ENCODE measurements around the gene CNR2.
"Not testable (repeated sequence)": the region's sequence is repeated elsewhere in the genome, so short reads cannot be mapped to it uniquely, and the experiment has no call there.

Gene CNR2

DNA sequence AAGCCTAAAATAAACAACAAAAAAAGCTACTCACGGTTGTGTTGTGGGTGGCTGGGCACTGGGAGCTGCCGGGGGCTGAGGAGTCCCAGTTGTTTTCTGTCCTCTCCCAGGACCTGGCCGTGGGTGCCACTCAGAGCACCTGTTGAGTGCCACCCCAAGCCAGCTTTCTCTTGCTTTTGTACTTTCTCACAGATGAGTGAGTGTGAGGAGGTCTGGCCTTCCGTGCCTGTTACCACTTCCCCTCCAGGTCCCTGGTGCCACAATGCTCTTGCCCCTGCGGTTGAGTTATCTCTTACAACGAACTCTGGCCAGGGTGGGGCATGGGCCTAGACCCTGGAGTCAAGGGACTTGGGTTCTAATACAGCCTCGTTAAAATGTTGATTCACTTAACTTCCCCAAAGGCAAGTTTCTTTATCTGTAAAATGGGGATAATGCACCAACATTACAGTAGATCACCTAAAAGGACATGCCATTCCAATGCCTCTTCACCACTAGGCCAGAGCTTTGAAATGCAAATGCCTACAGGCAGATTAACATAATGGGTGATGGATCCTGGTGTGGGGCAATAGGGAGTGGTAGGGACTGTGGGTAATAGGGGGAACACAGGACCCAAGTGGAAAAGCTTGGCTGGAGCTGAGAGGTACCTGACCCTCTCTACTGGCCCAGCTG lies at the start of gene CNR2:
CNR2 (minus strand) TSS at position 151 of the 669 bp plus-strand sequence. CDS start 37,745 bp downstream, outside the sequence.
- in situ Hi-C loops (cut with HindIII; ENCODE audit: low sequenced_read_pairs) = no loop called here

- in situ Hi-C loops (cut with HindIII; ENCODE audit: low sequenced_read_pairs) = loop anchor here (10.0 kb wide), 1 partner anchor 104 kb away; no protein-coding TSS in a partner anchor
Observed at GRCh38 chr1:23960291-23961020, 47.3 kb upstream of the CNR2 start.

DNA sequence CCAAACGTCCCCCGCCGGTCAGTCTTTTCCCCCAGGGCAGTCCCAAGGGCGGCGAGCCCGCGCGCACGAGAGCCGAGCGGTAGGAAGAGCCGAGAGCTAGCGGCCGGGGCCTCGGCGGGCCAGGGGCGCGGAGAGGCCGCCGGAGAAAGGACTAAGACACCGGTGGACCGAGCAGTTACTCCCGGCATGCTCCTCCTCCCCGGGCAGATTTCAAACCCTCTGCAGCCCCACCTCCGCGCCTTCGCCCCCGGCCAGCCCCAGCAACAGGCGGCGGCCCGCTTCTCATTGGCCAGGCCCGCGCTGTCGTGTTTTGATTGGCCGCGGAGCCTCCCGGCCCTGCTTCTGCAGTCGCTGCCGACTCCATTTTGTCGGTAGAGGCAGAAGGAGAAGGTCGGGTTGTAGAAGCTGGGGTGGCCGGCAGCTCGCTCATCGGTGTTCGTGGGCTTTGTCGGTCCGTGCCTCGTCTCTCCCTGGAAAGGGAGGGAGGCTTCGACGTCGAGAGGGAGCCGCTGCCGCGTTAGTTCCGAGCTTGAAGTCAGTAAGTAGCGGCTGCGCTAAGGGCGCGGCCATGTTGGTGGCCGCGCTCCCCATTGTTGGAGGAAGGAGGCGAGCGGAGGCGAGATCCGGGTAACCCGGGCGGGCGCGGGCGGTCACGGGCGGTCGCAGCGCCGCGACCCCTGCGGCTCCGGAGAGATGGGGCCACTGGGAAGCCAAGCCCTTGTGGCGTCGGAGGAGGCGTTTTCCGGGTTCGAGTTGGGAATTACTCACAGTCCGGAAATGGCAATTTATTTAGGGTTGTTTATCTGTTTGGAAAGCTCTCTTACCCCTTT lies 46.5 kb upstream of the CNR2 start, which contains the start of gene PNRC2:
PNRC2 (plus strand) TSS at position 368 of the 830 bp plus-strand sequence. CDS start 1,630 bp downstream, outside the sequence.
- in situ Hi-C loops (cut with HindIII; ENCODE audit: low sequenced_read_pairs) = loop anchor here (10.0 kb wide), 1 partner anchor 105 kb away; no protein-coding TSS in a partner anchor

DNA sequence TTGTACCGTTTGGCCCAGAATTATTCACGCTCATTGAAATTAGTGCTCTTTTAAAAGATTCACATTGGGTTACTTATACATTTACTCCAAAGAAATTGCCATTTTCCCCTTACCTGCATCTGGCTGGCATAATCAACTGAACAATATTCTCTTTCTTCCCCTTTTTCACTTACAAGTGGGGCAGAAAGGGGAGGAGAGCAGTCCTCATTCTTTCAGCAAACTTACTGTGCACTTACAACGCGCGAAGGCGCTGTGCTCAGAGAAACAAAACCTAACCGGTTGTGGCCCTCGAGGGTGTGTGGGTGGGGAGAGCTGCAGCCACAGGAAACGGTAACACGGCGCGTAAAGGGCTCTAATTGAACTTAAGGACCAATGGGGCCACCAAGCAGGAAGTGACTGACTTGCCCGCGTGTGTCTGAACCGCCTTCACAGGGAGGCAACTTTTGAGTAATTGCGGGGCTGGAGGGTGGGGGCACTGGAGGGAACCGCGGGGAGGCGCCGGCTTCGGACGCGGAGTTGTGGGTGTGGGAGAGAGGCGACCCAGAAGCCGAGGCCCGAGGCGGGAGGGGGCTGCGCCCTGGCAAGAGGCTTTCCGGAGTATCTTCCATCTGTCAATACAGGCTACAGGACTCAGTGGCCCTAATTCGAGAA lies 45.8 kb upstream of the CNR2 start:
- in situ Hi-C loops (cut with HindIII; ENCODE audit: low sequenced_read_pairs) = no loop called here

GRCh38 chr1:23958040-23958809 lies 45.1 kb upstream of the CNR2 start:
- in situ Hi-C loops (cut with HindIII; ENCODE audit: low sequenced_read_pairs) = not testable (repeated sequence)

DNA sequence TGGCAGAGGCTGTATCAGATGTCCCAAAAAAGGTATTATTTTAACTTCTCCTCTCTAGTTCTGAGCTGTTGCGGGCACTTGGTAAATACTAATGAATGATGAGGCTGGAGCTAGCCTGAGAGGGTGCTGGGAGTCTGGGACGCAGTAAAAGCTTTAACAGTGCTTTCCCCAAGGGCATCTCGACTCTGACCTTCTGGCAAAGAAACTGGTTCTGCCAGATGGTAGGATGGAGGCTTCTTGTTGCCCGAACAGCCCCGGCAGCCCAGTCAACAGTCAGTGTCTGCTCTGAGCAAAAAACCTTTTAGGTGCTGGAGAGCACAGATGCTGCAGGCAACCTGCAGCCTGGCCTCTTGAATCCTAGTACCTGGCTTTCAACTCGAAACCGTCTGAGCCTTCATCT lies 43.9 kb upstream of the CNR2 start:
- in situ Hi-C loops (cut with HindIII; ENCODE audit: low sequenced_read_pairs) = no loop called here

- in situ Hi-C loops (cut with HindIII; ENCODE audit: low sequenced_read_pairs) = no loop called here
Observed at GRCh38 chr1:23953020-23953419, 39.9 kb upstream of the CNR2 start.

DNA sequence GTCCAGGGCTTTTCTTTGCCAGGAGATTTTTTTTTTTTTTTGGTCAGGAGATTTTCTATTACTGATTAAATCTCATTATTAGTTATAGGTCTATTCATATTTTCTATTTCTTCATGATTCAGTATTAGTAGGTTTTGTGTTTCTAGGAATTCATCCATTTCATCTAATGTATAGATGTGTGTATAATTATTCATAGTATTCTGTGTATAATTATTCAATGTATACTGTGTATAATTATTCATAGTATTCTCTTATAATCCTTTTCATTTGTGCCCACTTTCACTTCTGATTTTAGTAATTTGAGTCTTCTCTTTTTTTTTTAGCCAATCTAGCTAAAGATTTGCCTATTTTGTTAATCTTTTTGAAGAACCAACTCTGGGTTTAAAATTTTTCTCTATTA lies 34.2 kb upstream of the CNR2 start:
- in situ Hi-C loops (cut with HindIII; ENCODE audit: low sequenced_read_pairs) = no loop called here

GRCh38 chr1:23936481-23937176 lies 23.5 kb upstream of the CNR2 start:
- in situ Hi-C loops (cut with HindIII; ENCODE audit: low sequenced_read_pairs) = no loop called here

DNA sequence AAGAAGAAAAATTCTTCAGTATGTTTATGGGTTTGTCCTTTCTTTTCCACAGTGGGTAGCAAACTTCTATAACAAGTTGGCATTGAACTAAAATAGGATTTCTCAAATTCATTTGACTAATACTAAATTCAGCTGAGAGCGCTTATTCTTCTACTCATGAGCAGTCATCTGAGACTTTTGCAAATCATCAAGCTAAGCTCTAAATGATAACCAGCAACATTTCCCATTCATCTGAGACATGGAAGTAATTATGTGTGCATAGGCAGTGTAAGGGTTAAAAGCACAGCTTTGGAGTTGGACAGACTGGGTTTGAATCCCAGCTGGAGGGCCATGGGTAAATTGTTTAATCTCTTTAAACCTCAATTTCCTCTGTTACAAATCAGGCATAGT lies 18.3 kb upstream of the CNR2 start:
- in situ Hi-C loops (cut with HindIII; ENCODE audit: low sequenced_read_pairs) = no loop called here

DNA sequence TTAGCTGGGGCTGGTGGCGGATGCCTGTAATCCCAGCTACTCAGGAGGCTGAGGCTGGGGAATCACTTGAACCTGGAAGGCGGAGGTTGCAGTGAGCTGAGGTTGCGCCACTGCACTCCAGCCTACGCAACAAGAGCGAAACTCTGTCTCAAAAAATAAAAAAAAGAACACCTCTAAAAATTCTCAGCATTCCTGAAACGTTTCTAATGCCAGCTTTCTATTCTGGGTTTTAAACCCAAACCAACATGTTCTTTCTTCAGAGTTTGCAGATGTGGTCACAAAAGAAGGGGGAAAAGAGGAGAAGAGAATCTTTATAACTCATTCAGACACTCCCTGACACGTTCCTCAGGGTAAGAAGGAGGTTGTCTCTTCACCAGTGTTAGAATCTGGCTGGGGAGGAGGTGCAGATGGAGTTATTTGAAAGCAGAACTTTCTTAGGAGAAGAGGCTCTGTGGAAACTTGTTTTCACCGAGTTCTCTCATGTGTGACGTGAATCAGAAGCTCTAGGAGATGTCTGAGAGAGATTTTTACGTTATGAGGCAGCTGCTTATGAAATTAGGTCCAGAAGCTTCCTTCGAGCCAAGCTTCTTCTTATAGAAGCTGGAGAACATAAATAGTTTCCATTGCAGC lies 17.8 kb upstream of the CNR2 start:
- in situ Hi-C loops (cut with HindIII; ENCODE audit: low sequenced_read_pairs) = no loop called here

DNA sequence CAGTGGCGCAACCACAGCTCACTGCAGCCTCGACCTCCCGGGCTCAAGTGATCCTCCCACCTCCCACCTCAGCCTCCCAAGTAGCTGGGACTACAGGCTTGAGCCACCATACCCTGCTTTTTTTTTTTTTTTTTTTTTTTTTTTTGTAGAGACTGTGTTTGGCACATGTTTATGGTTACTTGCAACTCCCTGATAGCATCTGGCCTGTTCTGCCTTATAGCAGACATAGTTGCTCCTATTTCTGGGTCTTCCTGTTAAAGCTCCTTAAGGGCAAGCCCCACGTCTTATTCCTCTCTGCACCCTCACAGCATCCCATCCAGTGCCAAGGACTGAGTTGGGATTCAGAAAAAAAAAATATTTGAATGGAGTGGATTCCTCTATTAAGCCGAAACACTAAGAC lies 17.1 kb upstream of the CNR2 start:
- in situ Hi-C loops (cut with HindIII; ENCODE audit: low sequenced_read_pairs) = no loop called here

DNA sequence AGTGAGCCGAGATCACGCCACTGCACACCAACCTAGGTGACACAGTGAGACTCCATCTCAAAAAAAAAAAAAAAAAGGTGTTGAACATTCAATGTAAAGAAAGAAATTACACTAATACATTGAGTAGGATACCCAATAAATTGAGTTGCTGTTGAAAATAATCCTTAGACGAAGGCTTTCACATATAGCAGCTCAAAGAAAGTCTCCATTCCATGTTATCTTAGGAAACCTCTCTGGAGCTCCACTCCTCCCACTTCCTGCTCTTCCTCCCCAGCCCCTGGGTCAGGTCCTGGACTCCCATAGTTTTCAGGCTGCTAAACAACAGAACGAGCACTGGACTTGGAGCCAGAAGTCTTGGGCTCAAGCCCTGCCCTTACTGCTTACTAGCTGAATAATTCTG lies 15.6 kb upstream of the CNR2 start:
- in situ Hi-C loops (cut with HindIII; ENCODE audit: low sequenced_read_pairs) = no loop called here

DNA sequence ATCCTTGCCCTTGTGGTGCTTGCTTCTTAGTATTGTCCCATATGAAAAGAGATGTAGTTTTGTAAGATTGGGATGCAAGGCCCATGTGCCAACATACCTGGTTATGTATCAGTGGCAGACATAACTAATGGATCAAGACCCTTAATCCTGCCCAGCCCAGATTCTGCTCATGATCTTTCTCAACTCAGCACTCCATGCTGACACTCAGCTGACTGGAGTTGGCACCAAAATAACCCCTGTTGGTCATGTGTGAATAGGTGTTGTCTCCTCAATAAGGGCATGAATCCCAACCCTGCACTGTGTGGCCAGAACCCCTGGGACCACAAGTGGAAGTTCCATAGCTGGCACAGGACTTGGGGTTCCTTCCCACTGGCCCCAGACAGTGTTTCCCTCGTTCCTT lies 13.9 kb upstream of the CNR2 start:
- in situ Hi-C loops (cut with HindIII; ENCODE audit: low sequenced_read_pairs) = no loop called here

DNA sequence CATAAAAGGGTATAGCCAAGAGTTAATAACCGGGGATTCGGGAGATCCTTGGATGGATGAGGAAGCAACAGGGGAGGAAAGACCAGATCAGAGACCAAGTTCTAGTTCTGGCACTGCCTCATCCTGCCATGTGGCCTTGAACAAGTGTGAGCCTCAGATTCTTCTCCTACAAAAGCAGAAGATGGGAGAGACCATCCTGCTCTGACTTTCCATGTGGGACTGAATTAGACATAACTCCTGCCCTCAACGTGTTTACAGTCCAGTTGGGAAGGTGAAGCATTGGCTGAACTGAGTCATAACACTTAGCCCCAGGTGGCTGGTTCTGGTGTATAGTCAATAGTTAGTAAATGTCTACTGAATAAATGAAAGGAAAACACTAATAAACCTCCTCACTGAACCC lies 12.1 kb upstream of the CNR2 start:
- in situ Hi-C loops (cut with HindIII; ENCODE audit: low sequenced_read_pairs) = no loop called here

- in situ Hi-C loops (cut with HindIII; ENCODE audit: low sequenced_read_pairs) = no loop called here
Observed at GRCh38 chr1:23924601-23925000, 11.4 kb upstream of the CNR2 start.

DNA sequence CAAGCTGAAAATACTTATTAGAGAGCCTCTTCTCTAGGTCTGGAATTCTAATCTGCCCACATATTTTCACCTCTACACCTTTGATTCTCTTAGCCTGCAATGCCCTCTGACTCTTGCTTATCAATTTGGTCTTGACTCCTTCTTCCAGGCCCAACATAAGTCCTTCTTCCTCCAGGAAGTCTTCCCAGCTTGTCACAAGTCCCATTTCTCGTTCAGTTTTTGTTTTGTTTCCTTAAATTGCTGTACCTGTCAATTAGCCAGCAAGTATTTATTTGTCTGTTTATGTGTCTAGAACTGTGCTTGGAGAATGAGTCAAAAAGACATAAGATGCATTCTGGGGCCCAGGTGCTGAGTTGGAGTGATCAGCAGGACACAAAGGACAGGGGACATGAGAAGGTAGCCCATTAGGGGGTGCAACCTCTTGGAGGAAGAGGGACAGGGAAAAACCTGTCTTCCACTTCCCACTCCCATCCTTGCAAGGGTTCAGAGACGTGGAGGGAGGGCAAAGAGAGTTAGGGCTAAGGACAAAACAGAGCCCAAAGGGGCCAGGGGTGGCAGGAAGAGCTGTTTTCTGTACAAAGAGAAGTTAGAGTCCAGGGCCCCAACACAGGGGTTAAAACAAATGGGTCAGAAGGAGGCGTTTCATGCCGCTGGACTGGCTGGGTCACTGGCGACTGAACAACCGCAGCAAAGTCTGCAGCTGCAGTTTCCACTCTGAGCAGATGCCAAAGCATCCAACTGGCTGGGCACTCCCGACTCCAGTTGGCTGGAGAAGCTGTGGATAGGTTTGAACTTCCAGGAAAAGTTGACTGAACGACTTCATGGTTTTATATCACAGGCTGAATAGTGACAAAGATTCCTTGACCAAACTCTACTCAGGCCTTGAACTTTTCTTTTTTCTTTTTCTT lies 10.7 kb upstream of the CNR2 start:
- in situ Hi-C loops (cut with HindIII; ENCODE audit: low sequenced_read_pairs) = no loop called here

DNA sequence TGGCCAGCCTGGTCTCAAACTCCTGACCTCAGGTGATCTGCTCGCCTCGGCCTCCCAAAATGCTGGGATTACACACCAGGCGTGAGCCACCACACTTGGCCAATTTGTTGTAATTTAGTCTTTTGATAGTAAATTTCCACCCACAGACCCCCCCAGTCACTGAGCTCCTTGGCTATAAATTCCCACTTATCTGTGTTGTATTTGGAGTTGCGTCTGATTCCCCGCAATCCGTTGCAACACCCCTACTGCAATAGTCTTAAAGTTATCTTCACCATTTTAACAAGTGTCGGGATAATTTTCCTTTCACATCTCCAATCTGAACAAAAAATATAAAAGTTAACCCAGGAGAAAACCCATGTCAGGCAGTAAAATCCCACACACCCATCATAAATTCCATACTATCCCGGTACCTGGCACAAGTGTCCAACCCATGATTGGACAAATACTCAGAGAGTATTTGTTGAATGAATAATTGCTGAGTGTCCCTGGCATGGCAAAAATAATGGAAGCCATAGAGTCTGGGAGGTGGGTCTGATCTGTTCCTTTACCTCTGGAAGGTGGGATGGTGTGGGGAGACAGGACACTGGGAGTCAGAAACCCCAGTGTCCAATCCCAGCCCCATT lies 9.3 kb upstream of the CNR2 start:
- in situ Hi-C loops (cut with HindIII; ENCODE audit: low sequenced_read_pairs) = no loop called here
